Measurements from ENCODE around the gene NAT16.
A peak's percentile ranks its signal among the peaks of the same experiment; 100 is the strongest.

NAT16 gene

GRCh38 chr7:101154693-101155102 is 25.4 kb downstream of the NAT16 start:
- DNase-seq (ENCODE audit: insufficient read length, low spot score) (no peak), FAIRE-seq (no peak)
- no peak for TF ChIP-seq CTCF (IDR thresholded peaks at IDR 0.05; ENCODE audit: insufficient read depth, missing control alignments)

- no peak for TF ChIP-seq CTCF (IDR thresholded peaks at IDR 0.05; ENCODE audit: insufficient read depth, missing control alignments)
- FAIRE-seq (no peak), DNase-seq (ENCODE audit: insufficient read length, low spot score) (peak; percentile 99)
These were observed 26.0 kb downstream of the NAT16 start, which contains the start of gene AP1S1 for GRCh38 chr7:101153969-101154692. Gene AP1S1 (plus strand): TSS chr7:101154476. CDS start chr7:101154515, 39 bp downstream.

DNA sequence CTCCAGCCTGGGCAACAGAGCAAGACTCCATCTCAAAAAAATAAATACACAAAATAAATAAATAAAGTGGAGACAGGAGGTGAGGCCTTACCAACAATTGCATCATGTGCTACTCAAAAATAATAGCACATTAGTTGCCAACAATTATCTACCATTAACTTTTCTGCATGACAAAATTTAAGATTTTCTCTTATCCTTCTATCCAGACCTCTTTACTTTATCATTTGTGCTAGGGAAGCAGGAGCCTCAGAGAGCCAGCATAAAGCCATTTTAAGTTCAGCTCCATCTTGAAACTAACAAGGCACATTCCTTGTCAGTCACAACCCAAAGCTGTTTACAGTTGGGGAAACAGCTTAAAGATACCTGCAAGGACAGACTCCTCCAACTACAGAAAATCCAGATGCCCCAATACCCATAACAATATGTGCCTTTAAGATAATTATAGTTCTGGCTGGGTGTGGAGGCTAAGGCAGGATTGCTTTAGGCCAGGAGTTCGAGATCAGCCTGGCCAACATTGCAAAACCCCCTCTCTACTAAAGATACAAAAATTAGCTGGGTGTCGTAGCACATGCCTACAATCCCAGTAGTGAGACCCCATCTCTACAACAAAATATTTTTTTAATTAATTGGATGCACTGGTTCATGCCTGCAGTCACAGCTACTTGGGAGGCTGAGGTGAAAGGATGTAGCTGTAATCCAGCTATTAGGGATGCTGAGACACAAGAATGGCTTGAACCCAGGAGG is 28.0 kb downstream of the NAT16 start:
- FAIRE-seq (no peak), DNase-seq (ENCODE audit: insufficient read length, low spot score) (no peak)
- TF ChIP-seq CTCF (IDR thresholded peaks at IDR 0.05; ENCODE audit: insufficient read depth, missing control alignments): no peak

DNA sequence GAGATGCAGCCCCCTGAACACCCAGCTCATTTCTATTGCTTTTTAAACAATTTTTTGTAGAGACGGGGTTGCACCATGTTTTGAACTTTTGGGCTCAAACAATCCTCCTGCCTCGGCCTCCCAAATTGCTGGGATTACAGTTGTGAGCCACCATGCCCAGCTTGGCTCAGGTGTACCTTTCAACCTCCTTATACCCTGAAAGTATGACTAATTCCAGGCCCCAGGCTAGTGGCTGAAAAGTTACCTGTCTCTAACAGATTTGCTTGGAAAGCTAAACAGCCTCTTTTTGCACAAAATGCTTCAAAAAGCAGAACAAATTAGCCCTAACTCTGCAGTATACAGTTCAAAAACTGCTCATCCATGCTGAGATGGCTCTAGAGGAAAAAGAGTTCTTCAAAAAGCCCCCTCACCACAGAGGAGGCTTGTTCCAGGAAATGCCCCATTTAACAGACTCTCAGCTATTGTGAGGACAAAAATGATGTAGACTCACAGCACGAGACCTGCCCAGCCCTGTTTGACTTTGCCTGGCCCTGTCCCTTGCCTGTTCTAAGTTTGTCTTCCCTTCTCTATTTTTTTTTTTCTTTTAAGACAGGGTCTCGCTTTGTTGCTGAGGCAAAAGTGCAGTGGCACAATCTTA is 39.2 kb downstream of the NAT16 start:
- TF ChIP-seq CTCF (IDR thresholded peaks at IDR 0.05; ENCODE audit: insufficient read depth, missing control alignments): no peak
- FAIRE-seq (no peak), DNase-seq (ENCODE audit: insufficient read length, low spot score) (no peak)

GRCh38 chr7:101140339-101140699 is 39.8 kb downstream of the NAT16 start:
- TF ChIP-seq CTCF (IDR thresholded peaks at IDR 0.05; ENCODE audit: insufficient read depth, missing control alignments): no peak
- DNase-seq (ENCODE audit: insufficient read length, low spot score) (no peak), FAIRE-seq (no peak)

GRCh38 chr7:101138213-101138870 is 41.8 kb downstream of the NAT16 start:
- FAIRE-seq: no peak
- DNase-seq (ENCODE audit: insufficient read length, low spot score): no peak
- peak; percentile 33 for TF ChIP-seq CTCF (IDR thresholded peaks at IDR 0.05; ENCODE audit: insufficient read depth, missing control alignments)
